Measurements from ENCODE around the gene MPP4.

- no peak for TF ChIP-seq POLR2A (IDR thresholded peaks at IDR 0.05; ENCODE audit: low read length)
- TF ChIP-seq GATA1 (IDR thresholded peaks at IDR 0.05; ENCODE audit: low read depth, low read length) = no peak
Observed at GRCh38 chr2:201696151-201696659, 2.2 kb downstream of the MPP4 start.

Measured in erythroblast (primary cell).